Pancreas (tissue), 10 donors: ENCODE results near the gene ANO7. TPM values are rescaled to one million over a fixed set of nuclear protein-coding genes. Genes with fewer than 3 reads are reported as not detected.

Experiments
- ATAC-seq, 4 donors: fragments of 200-7000 bp; cut with Tn5 transposase; one replicate each; pipeline versions ENCODE4 v1.8.0 to v1.9.1; 2020; ENCODE audit warnings: mild to moderate bottlenecking in 4 of 4, moderate library complexity in 4 of 4
- DNase-seq, 6 donors: peaks; one replicate each; pipeline ENCODE4 v3.0.0-alpha.2; 2020
- FAIRE-seq: peaks from 2 replicates; lab custom pipeline; 2012; peaks lifted over from hg19 to GRCh38; lab: Jason Lieb, UNC
- H3K27ac ChIP-seq, 4 donors: fragments of 200-600 bp; sonication (generic); 1 replicate in 3 of 4; 2 replicates in 1 of 4; pipeline versions ENCODE4 v1.5.0 to v1.8.0; 2020
- H3K27me3 ChIP-seq, 4 donors: fragments of 200-600 bp; one replicate each; pipeline ENCODE4 v1.8.0; 2021
- H3K36me3 ChIP-seq, 3 donors: fragments of 200-600 bp; sonication (generic) in 1 of 3; one replicate each; pipeline versions ENCODE4 v1.5.0 to v1.8.0; 2020 to 2021
- H3K4me1 ChIP-seq, 3 donors: fragments of 200-600 bp; one replicate each; pipeline ENCODE4 v1.8.0; 2021
- H3K4me3 ChIP-seq, 4 donors: fragments of 200-600 bp; sonication (generic) in 2 of 4; one replicate each; pipeline versions ENCODE4 v1.5.0 to v1.8.0; 2020 to 2021
- H3K9me3 ChIP-seq, 4 donors: fragments of 200-600 bp; one replicate each; pipeline ENCODE4 v1.8.0; 2021
- WGBS, 2 donors: extraction: QIAGEN DNeasy Blood & Tissue Kit; methylation state at CpG; one replicate each; pipeline ENCODE4 v1.1.7; 2013; 5-methylcytosine and 5-hydroxymethylcytosine counted together
- intact Hi-C, 3 donors: fragments of 100-400 bp; cut with DNase I; formaldehyde crosslinking; loops; one replicate each; pipeline versions ENCODE4 v1.11.1 to v1.14.2; 2022
- polyA plus RNA-seq, 2 donors: library from polyadenylated mRNA; stranded (reverse); fragments of 200-250 nt; gene quantifications; one replicate each; pipeline ENCODE4 v1.2.3, GENCODE V29; 2013
- total RNA-seq, 6 donors: library from RNA; stranded (reverse); fragmentation: NEBNext Ultra II Directional in 4 of 6; extraction: Animal tissue kit (Norgen Biotek cat#: 25700) in 4 of 6; gene quantifications; one replicate each; pipeline versions ENCODE4 v1.2.1 to v1.2.4, GENCODE V29; 2021 to 2023
- TF ChIP-seq, protein P1 (sequence below), 4 donors: fragments of 200-600 bp; sonication (generic) in 3 of 4; IDR thresholded peaks; one replicate each; pipeline versions ENCODE4 v1.5.0 to v1.8.0; 2021; ENCODE audit warnings: antibody characterized with exemption in 4 of 4
- donor health status: healthy with polysubstance abuse.
- donor health status: DM: no; HTN: no; CAD: no; lungs with moderate emphysema.
- donor health status: DM: no; HTN: no; CAD: no.
- donor health status: control.
- donor health status: control.
- donor health status: Bipolar disorder and iron deficiency.
- donor health status: DM: yes; HTN: yes; CAD: no.
- donor health status: DM: no; HTN: no; CAD: no.
- donor health status: DM: no; HTN: no; CAD: no.
- donor health status: DM: yes; HTN: yes; CAD: no.

ANO7 gene
- total and polyA plus RNA-seq, 8 donors = 0.66 to 1.8 (median 1.1) TPM

GRCh38 chr2:241215421-241215820 lies 26.9 kb downstream of the ANO7 start:
- ATAC-seq (no peak), FAIRE-seq (no peak), DNase-seq (peak in 1 of 6 donors; percentile 17)
- TF ChIP-seq, protein P1, sequence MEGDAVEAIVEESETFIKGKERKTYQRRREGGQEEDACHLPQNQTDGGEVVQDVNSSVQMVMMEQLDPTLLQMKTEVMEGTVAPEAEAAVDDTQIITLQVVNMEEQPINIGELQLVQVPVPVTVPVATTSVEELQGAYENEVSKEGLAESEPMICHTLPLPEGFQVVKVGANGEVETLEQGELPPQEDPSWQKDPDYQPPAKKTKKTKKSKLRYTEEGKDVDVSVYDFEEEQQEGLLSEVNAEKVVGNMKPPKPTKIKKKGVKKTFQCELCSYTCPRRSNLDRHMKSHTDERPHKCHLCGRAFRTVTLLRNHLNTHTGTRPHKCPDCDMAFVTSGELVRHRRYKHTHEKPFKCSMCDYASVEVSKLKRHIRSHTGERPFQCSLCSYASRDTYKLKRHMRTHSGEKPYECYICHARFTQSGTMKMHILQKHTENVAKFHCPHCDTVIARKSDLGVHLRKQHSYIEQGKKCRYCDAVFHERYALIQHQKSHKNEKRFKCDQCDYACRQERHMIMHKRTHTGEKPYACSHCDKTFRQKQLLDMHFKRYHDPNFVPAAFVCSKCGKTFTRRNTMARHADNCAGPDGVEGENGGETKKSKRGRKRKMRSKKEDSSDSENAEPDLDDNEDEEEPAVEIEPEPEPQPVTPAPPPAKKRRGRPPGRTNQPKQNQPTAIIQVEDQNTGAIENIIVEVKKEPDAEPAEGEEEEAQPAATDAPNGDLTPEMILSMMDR (IDR thresholded peaks at IDR 0.05) = no peak
- H3K27me3 ChIP-seq = no peaks in the 10 kb centered on the region
- H3K27ac ChIP-seq = no peak overlapping the region
- no peak overlapping the region for H3K4me3 ChIP-seq
- WGBS, 2 donors = 44 to 55% methylated on average over 9 of the region's 9 CpGs
- no peaks in the 10 kb centered on the region for H3K9me3 ChIP-seq
- intact Hi-C loops = no loop called here
- H3K36me3 ChIP-seq = no peaks in the 10 kb centered on the region
- peaks cover 0 to 12% (median 10%) of the 10 kb centered on the region in 3 donors for H3K4me1 ChIP-seq

DNA sequence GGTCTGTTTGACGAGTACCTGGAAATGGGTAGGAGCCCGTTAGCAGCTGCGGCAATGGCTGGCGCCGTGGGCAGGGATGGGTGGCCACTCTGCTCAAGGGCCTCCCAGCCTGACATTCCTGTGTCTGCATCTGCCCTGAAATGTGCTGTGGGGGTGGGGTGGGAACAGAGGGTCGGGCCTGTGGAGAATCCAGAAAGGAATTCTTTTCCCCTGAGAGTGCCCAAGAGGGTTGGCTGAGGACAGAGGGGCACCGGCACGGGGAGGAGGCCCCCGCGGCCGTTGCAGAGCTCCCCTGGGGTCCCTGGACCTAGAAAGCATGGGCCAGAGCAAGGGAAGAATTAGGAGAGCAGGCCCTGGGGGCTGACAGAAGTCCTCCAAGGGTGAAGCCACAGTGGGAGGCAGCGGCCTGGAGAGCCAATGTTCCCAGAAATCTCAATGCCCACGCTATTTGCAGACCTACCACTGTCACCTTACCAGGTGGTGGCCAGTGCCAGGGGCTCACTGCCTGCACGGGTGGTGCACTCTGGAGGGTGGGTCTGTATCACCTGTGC lies 27.8 kb downstream of the ANO7 start:
- intact Hi-C loops = no loop called here
- no peak overlapping the region for H3K27ac ChIP-seq
- ATAC-seq (no peak), FAIRE-seq (no peak), DNase-seq (peak in 2 of 6 donors; percentile 33 to 68)
- no peak overlapping the region for H3K4me3 ChIP-seq
- no peaks in the 10 kb centered on the region for H3K27me3 ChIP-seq
- H3K4me1 ChIP-seq = peaks cover 0 to 12% (median 10%) of the 10 kb centered on the region in 3 donors
- TF ChIP-seq, protein P1 (IDR thresholded peaks at IDR 0.05) = no peak
- 73 to 76% methylated on average over 13 to 14 of the region's 14 CpGs for WGBS, 2 donors
- H3K9me3 ChIP-seq = no peaks in the 10 kb centered on the region
- H3K36me3 ChIP-seq = no peaks in the 10 kb centered on the region

- intact Hi-C loops = no loop called here
- WGBS, 2 donors = 1% methylated on average over 42 to 74 of the region's 77 CpGs
- Histone ChIP-seq H3K4me1 (peaks cover 0 to 12% (median 10%) of the 10 kb centered on the region in 3 donors), H3K27ac (peak overlapping the region; percentile 76 to 82 (median 81)), H3K36me3 (no peaks in the 10 kb centered on the region), H3K9me3 (no peaks in the 10 kb centered on the region), H3K27me3 (no peaks in the 10 kb centered on the region), H3K4me3 (peak overlapping the region in 3 of 4 donors; percentile 24 to 51 (median 31))
- FAIRE-seq (no peak), ATAC-seq (peak; percentile 69 to 84 (median 80)), DNase-seq (peak; percentile 64 to 90 (median 76))
- TF ChIP-seq, protein P1 (IDR thresholded peaks at IDR 0.05) = no peak
Observed at GRCh38 chr2:241217320-241218031, 29.0 kb downstream of the ANO7 start.

GRCh38 chr2:241218131-241219029 lies 29.9 kb downstream of the ANO7 start:
- H3K27ac ChIP-seq = peak overlapping the region in 3 of 4 donors; percentile 19 to 57 (median 22)
- no peaks in the 10 kb centered on the region for H3K27me3 ChIP-seq
- WGBS, 2 donors = 1 to 4% methylated on average over 37 to 78 of the region's 83 CpGs
- no peaks in the 10 kb centered on the region for H3K36me3 ChIP-seq
- H3K4me1 ChIP-seq = peaks cover 0 to 12% (median 10%) of the 10 kb centered on the region in 3 donors
- TF ChIP-seq, protein P1 (IDR thresholded peaks at IDR 0.05) = no peak
- ATAC-seq (peak; percentile 39 to 65 (median 48)), FAIRE-seq (no peak), DNase-seq (peak; percentile 45 to 84 (median 60))
- intact Hi-C loops = no loop called here
- peak overlapping the region; percentile 30 to 56 (median 34) for H3K4me3 ChIP-seq
- H3K9me3 ChIP-seq = no peaks in the 10 kb centered on the region
